HL-60 (cell line): ENCODE results near the gene ZNF469.

Experiments
- CTCF ChIP-seq: IDR thresholded peaks from one replicate; pipeline ENCODE4 v1.5.1; 2011; ENCODE audit warnings: low read length, control low read depth, inconsistent platforms; ENCODE audit not compliant: insufficient read depth
- GABPA ChIP-seq: IDR thresholded peaks from 2 replicates; pipeline ENCODE4 v1.6.1; 2012; ENCODE audit warnings: low read depth
- POLR2AphosphoS5 ChIP-seq: IDR thresholded peaks from 2 replicates; pipeline ENCODE4 v1.6.1; 2012; ENCODE audit warnings: low read depth
- TF ChIP-seq, protein P1 (sequence below): IDR thresholded peaks from 2 replicates; pipeline ENCODE4 v1.6.1; 2012; ENCODE audit warnings: low read depth; ENCODE audit not compliant: insufficient replicate concordance

GRCh38 chr16:88417684-88418476 lies 35.1 kb downstream of the ZNF469 start:
- TF ChIP-seq CTCF (no peak), POLR2AphosphoS5 (no peak), GABPA (no peak)
- TF ChIP-seq, protein P1, sequence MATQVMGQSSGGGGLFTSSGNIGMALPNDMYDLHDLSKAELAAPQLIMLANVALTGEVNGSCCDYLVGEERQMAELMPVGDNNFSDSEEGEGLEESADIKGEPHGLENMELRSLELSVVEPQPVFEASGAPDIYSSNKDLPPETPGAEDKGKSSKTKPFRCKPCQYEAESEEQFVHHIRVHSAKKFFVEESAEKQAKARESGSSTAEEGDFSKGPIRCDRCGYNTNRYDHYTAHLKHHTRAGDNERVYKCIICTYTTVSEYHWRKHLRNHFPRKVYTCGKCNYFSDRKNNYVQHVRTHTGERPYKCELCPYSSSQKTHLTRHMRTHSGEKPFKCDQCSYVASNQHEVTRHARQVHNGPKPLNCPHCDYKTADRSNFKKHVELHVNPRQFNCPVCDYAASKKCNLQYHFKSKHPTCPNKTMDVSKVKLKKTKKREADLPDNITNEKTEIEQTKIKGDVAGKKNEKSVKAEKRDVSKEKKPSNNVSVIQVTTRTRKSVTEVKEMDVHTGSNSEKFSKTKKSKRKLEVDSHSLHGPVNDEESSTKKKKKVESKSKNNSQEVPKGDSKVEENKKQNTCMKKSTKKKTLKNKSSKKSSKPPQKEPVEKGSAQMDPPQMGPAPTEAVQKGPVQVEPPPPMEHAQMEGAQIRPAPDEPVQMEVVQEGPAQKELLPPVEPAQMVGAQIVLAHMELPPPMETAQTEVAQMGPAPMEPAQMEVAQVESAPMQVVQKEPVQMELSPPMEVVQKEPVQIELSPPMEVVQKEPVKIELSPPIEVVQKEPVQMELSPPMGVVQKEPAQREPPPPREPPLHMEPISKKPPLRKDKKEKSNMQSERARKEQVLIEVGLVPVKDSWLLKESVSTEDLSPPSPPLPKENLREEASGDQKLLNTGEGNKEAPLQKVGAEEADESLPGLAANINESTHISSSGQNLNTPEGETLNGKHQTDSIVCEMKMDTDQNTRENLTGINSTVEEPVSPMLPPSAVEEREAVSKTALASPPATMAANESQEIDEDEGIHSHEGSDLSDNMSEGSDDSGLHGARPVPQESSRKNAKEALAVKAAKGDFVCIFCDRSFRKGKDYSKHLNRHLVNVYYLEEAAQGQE = no peak
